NCI-H460 (cell line): ENCODE data around the gene UTF1. TPM values are rescaled to one million over a fixed set of nuclear protein-coding genes. Genes with fewer than 3 reads are reported as not detected.

Source experiments
- DNase-seq: peaks from one replicate; pipeline ENCODE4 v3.0.0-alpha.2; 2016; ENCODE audit warnings: low read depth; ENCODE audit errors: extremely low read depth
- polyA plus RNA-seq: library from polyadenylated mRNA; depleted of rRNA; stranded (reverse); fragments of >200 nt; gene quantifications from 2 replicates; pipeline ENCODE4 v1.2.3, GENCODE V29; 2014; cell fraction: nucleus; rRNA removed
- total RNA-seq: library from RNA; depleted of rRNA; stranded (reverse); fragments of >200 nt; shearing (Covaris generic); gene quantifications from 2 replicates; pipeline ENCODE4 v1.2.3, GENCODE V29; 2014; rRNA removed

The UTF1 gene
- not detected in 2 replicates for total RNA-seq
- not detected in 2 replicates for polyA plus RNA-seq

- no peak for DNase-seq
Measured at GRCh38 chr10:133230044-133230361, at the start of gene UTF1. TSS of gene UTF1 (plus strand) at chr10:133230217. CDS start at chr10:133230289, 72 bp downstream.

- DNase-seq = no peak
Measured at GRCh38 chr10:133180965-133181639, 48.9 kb upstream of the UTF1 start.

GRCh38 chr10:133182190-133182589 is 47.8 kb upstream of the UTF1 start:
- no peak for DNase-seq

GRCh38 chr10:133182791-133183645 is 47.0 kb upstream of the UTF1 start:
- no peak for DNase-seq

GRCh38 chr10:133183646-133184378 is 46.2 kb upstream of the UTF1 start:
- DNase-seq = no peak

- DNase-seq = no peak
Measured at GRCh38 chr10:133184591-133185244, 45.3 kb upstream of the UTF1 start.

- DNase-seq = no peak
Measured at GRCh38 chr10:133185421-133185820, 44.6 kb upstream of the UTF1 start.

- no peak for DNase-seq
Measured at GRCh38 chr10:133185916-133186315, 44.1 kb upstream of the UTF1 start.

GRCh38 chr10:133186416-133187090 is 43.5 kb upstream of the UTF1 start:
- no peak for DNase-seq

- no peak for DNase-seq
Measured at GRCh38 chr10:133187091-133187905, 42.7 kb upstream of the UTF1 start.

GRCh38 chr10:133187906-133188681 is 41.9 kb upstream of the UTF1 start:
- DNase-seq = no peak

- DNase-seq = no peak
Measured at GRCh38 chr10:133189256-133189655, 40.8 kb upstream of the UTF1 start.

GRCh38 chr10:133189726-133190125 is 40.3 kb upstream of the UTF1 start:
- no peak for DNase-seq

GRCh38 chr10:133190225-133190624 is 39.8 kb upstream of the UTF1 start:
- no peak for DNase-seq

GRCh38 chr10:133191651-133192050 is 38.4 kb upstream of the UTF1 start:
- no peak for DNase-seq

- no peak for DNase-seq
Measured at GRCh38 chr10:133194151-133194550, 35.9 kb upstream of the UTF1 start.

GRCh38 chr10:133195096-133195495 is 34.9 kb upstream of the UTF1 start:
- DNase-seq = no peak

- DNase-seq = no peak
Measured at GRCh38 chr10:133195611-133196010, 34.4 kb upstream of the UTF1 start.
